G401.6 (cell line): ENCODE data around the gene TMEM120B.
"Not testable (repeated sequence)": the region's sequence is repeated elsewhere in the genome, so short reads cannot be mapped to it uniquely, and the experiment has no call there.

Source experiments
- FAIRE-seq: peaks from 2 replicates; lab custom pipeline; 2012; peaks lifted over from hg19 to GRCh38; lab: Jason Lieb, UNC

Gene TMEM120B

GRCh38 chr12:121776190-121777098, 63.9 kb downstream of the TMEM120B start:
- no peak for FAIRE-seq

GRCh38 chr12:121778567-121779421, 66.2 kb downstream of the TMEM120B start:
- no peak for FAIRE-seq

GRCh38 chr12:121779422-121779895, 66.9 kb downstream of the TMEM120B start:
- FAIRE-seq: no peak

GRCh38 chr12:121780429-121780828, 67.9 kb downstream of the TMEM120B start:
- no peak for FAIRE-seq

- peak; percentile 15 for FAIRE-seq
These were observed 69.0 kb downstream of the TMEM120B start for GRCh38 chr12:121781484-121781997.

DNA sequence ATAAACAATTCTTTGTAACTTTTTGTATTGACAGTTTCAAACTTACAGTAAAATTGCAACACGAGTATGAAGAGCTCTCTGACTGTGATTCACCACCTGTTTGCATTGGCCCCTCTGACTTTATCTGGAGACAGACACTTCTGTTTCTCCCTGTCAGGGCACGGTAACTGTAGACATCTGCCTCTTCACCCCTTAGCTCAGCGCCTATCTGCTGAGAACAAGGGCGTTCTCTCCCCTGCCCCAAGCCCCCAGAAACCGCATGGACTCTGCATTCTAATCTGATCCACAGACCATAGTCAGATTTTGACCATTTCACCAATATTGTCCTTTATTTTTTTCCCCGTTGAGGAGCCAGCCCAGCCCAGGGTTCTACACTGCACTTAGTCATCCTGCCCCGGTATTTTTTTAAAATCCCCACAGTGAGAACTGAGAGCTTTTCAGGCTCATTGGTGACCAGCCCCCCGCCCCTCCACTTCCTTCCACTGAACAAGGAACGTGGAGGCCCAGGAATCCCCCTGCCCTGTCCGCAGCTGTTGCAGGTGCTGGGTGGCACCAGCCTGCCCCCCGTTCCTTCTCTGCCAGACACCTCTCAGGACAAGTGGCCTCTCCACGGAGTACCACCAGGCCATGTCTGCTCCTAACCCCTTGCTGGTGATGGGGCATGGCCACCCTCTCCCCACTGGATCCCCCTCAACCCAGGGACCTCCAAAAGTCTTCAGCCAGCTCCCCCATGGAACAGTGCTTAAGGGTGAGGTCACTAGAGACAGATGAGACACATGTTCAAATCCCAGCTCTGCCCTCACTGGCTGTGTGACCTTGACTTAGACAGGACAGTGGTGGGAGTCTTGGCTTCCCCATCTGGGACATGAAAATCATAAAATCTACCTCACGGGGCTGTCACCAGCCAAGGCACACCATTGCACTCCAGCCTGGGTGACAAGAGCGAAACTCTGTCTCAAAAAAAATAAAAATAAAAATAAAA, 69.7 kb downstream of the TMEM120B start:
- no peak for FAIRE-seq

- no peak for FAIRE-seq
These were observed 71.2 kb downstream of the TMEM120B start for GRCh38 chr12:121783766-121784165.

- no peak for FAIRE-seq
These were observed 71.9 kb downstream of the TMEM120B start for GRCh38 chr12:121784460-121784859.

GRCh38 chr12:121786440-121786825, 73.9 kb downstream of the TMEM120B start:
- FAIRE-seq: no peak

- no peak for FAIRE-seq
These were observed 74.8 kb downstream of the TMEM120B start for GRCh38 chr12:121787063-121788025.

DNA sequence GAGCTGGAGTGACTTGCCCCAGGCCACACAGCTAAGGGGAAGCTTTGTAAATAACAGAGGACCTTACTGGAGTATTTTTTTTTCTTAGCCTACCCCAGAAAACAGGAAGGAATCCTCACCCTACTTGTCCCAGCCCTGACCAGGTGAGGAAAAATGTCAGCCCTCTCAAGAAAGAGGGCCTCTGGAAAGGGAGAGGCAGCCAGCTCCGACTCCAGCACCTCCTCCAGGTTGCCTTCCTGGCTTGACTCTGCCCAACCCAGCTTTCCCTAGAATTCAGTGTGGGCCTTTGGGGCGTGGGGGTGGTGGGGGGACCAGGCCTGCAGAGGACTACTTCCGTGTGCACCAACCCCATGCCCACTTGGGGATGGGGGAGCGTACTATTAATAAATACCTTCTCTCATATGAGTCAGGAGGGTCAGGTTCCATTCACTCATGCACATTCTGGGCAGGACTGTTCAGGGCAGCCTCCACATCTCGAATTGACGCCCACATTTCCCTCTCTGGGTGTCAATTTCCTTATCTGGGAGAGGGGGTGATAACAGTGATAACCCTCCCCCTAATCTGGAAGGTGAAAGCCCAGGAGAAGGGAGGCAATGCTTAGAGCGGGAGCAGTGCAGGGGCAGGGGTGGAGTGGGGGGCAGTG, 75.7 kb downstream of the TMEM120B start:
- no peak for FAIRE-seq

GRCh38 chr12:121789233-121789781, 76.8 kb downstream of the TMEM120B start:
- no peak for FAIRE-seq

GRCh38 chr12:121789800-121790728, 77.5 kb downstream of the TMEM120B start:
- FAIRE-seq: no peak

- not testable (repeated sequence) for FAIRE-seq
These were observed 78.2 kb downstream of the TMEM120B start for GRCh38 chr12:121790785-121791184.

- no peak for FAIRE-seq
These were observed 79.4 kb downstream of the TMEM120B start for GRCh38 chr12:121791671-121792551.

- FAIRE-seq: no peak
These were observed 80.3 kb downstream of the TMEM120B start for GRCh38 chr12:121792607-121793439.
